K562 (cell line): Measurements from ENCODE around the gene TMEM59. TPM values are rescaled to one million over a fixed set of nuclear protein-coding genes. Genes with fewer than 3 reads are reported as not detected.
A peak's percentile ranks its signal among the peaks of the same experiment; 100 is the strongest.

Source experiments
- ARID1B ChIP-seq: fragments of 450-650 bp; IDR thresholded peaks from 2 replicates; pipeline ENCODE4 v1.6.1; 2016; ENCODE audit warnings: antibody characterized with exemption, mild to moderate bottlenecking, inconsistent platforms
- CHD2 ChIP-seq: IDR thresholded peaks from 2 replicates; pipeline ENCODE4 v1.6.1; 2011; ENCODE audit warnings: low read depth, low read length
- ELF1 ChIP-seq: fragments of 200-800 bp; sonication (Bioruptor generic); IDR thresholded peaks from 2 replicates; pipeline ENCODE4 v1.6.1; 2016; ENCODE audit warnings: missing genetic modification characterization, missing compliant biosample characterization
- EZH2 ChIP-seq: IDR thresholded peaks from 2 replicates; pipeline ENCODE4 v1.6.1; 2012; ENCODE audit warnings: low read depth, mild to moderate bottlenecking, inconsistent platforms, low read length, borderline replicate concordance
- FIP1L1 ChIP-seq: fragments of 200-400 bp; formaldehyde crosslinking; IDR thresholded peaks from 2 replicates; pipeline ENCODE4 v1.6.1; 2018; ENCODE audit warnings: mild to moderate bottlenecking, low read depth, low read length; ENCODE audit not compliant: poor library complexity, severe bottlenecking
- HDAC6 ChIP-seq: IDR thresholded peaks from 2 replicates; pipeline ENCODE4 v1.6.1; 2012; ENCODE audit warnings: low read depth, mild to moderate bottlenecking, control low read depth, inconsistent platforms, low read length, moderate library complexity
- KDM1A ChIP-seq, 2 experiments: fragments of 450-650 bp; IDR thresholded peaks; 2 replicates each; pipeline ENCODE4 v1.6.1; 2016; ENCODE audit warnings: mild to moderate bottlenecking in 2 of 2
- MCM2 ChIP-seq: fragments of 450-650 bp; IDR thresholded peaks from 2 replicates; pipeline ENCODE4 v1.6.1; 2017; ENCODE audit warnings: low read depth, mild to moderate bottlenecking
- MTA2 ChIP-seq: fragments of 450-650 bp; IDR thresholded peaks from 2 replicates; pipeline ENCODE4 v1.6.1; 2016; ENCODE audit warnings: low read depth
- PHF21A ChIP-seq: fragments of 450-650 bp; IDR thresholded peaks from 2 replicates; pipeline ENCODE4 v1.6.1; 2017; ENCODE audit warnings: low read depth, borderline replicate concordance
- PML ChIP-seq: IDR thresholded peaks from 2 replicates; pipeline ENCODE4 v1.6.1; 2012; ENCODE audit warnings: low read length, inconsistent platforms
- POLR2AphosphoS2 ChIP-seq: IDR thresholded peaks from 2 replicates; pipeline ENCODE4 v1.6.1; 2012; ENCODE audit warnings: low read length, improper control_type of control experiment
- RB1 ChIP-seq: fragments of 450-650 bp; IDR thresholded peaks from 2 replicates; pipeline ENCODE4 v1.6.1; 2017; ENCODE audit warnings: low read depth, mild to moderate bottlenecking
- TAL1 ChIP-seq: fragments of 450-650 bp; IDR thresholded peaks from 2 replicates; pipeline ENCODE4 v1.6.1; 2016; ENCODE audit warnings: mild to moderate bottlenecking
- TCF3 ChIP-seq: sonication (generic); formaldehyde crosslinking; IDR thresholded peaks from 2 replicates; pipeline ENCODE4 v1.4.0; 2020; ENCODE audit warnings: mild to moderate bottlenecking, missing genetic modification reagents
- TSC22D4 ChIP-seq: fragments of 450-650 bp; IDR thresholded peaks from 2 replicates; pipeline ENCODE4 v1.6.1; 2016; ENCODE audit warnings: missing genetic modification characterization, missing biosample characterization, control low read depth
- ZFP1 ChIP-seq: fragments of 450-650 bp; formaldehyde crosslinking; IDR thresholded peaks from 2 replicates; pipeline ENCODE4 v1.4.0; 2020; ENCODE audit warnings: mild to moderate bottlenecking, mixed read lengths
- polyA plus RNA-seq, 8 experiments: library from polyadenylated mRNA; depleted of rRNA in 4 of 8; stranded (reverse) in 5 of 8; unstranded in 3 of 8; fragments of >200 nt; fragmentation: Nextera tagmentation in 2 of 8; fragmentation: Illumina TruSeq in 1 of 8; extraction: Ambion mirVana in 2 of 8; extraction: Trizol in 1 of 8; gene quantifications; 2 replicates each; pipeline versions ENCODE4 v1.2.1 to v1.2.3, GENCODE V29; 2011 to 2014; ENCODE audit warnings: inconsistent platforms in 1 of 8, missing spikeins in 1 of 8
- total RNA-seq, 7 experiments: library from RNA; depleted of rRNA in 6 of 7; stranded (reverse); fragments of >200 nt in 6 of 7; fragmentation: Illumina TruSeq in 2 of 7; extraction: Trizol in 2 of 7; gene quantifications; 2 replicates each; pipeline versions ENCODE4 v1.2.1 to v1.2.3, GENCODE V29; 2011 to 2021; ENCODE audit warnings: low replicate concordance in 1 of 7
- TF ChIP-seq, protein P1 (sequence below): fragments of 450-650 bp; IDR thresholded peaks from 2 replicates; pipeline ENCODE4 v1.6.1; 2016; ENCODE audit warnings: antibody characterized with exemption
- TF ChIP-seq, protein P2 (sequence below): fragments of 250-450 bp; sonication (Bioruptor Pico); IDR thresholded peaks from 2 replicates; pipeline ENCODE4 v1.8.0; 2022; ENCODE audit warnings: moderate library complexity, mild to moderate bottlenecking, inconsistent platforms
- TF ChIP-seq, protein P3 (sequence below): fragments of 250-450 bp; sonication (Bioruptor Pico); IDR thresholded peaks from 2 replicates; pipeline ENCODE4 v1.6.1; 2021; ENCODE audit warnings: mild to moderate bottlenecking
- TF ChIP-seq, protein P4 (sequence below): fragments of 250-450 bp; sonication (Bioruptor Pico); IDR thresholded peaks from 2 replicates; pipeline ENCODE4 v1.8.0; 2021; ENCODE audit warnings: mild to moderate bottlenecking, moderate library complexity
- TF ChIP-seq, protein P5 (sequence below): fragments of 450-650 bp; formaldehyde crosslinking; IDR thresholded peaks from 2 replicates; pipeline ENCODE4 v1.4.0; 2020; ENCODE audit warnings: mild to moderate bottlenecking, moderate library complexity
- TF ChIP-seq, protein P6 (sequence below): sonication (generic); formaldehyde crosslinking; IDR thresholded peaks from 2 replicates; pipeline ENCODE4 v1.8.1; 2022; ENCODE audit warnings: missing genetic modification reagents
- TF ChIP-seq, protein P7 (sequence below): fragments of 450-650 bp; formaldehyde crosslinking; IDR thresholded peaks from 2 replicates; pipeline ENCODE4 v1.4.0; 2020; ENCODE audit warnings: mild to moderate bottlenecking, moderate library complexity

Gene TMEM59
- total and polyA plus RNA-seq, 9 of the 15 experiments (the other 6 are each of a cell fraction or from before 2014, with no cell fraction given), result 93.1 to 316 (median 151) TPM

DNA sequence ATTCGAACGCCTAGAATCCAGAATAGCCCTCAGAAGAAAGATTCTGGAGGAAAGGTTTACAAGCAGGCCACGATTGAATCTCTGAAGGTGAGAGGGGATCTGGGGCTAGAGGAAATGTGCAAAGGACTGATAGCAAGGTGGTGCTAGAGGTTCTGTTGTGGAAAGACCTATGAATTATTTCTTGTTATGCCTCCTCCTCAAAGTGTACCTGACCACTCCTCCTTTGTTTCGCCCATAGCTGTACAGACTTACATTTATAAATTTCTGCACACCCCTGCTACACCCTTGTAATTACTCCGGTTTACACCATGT is 1.4 kb upstream of the TMEM59 start (continued):
- TF ChIP-seq, protein P1, sequence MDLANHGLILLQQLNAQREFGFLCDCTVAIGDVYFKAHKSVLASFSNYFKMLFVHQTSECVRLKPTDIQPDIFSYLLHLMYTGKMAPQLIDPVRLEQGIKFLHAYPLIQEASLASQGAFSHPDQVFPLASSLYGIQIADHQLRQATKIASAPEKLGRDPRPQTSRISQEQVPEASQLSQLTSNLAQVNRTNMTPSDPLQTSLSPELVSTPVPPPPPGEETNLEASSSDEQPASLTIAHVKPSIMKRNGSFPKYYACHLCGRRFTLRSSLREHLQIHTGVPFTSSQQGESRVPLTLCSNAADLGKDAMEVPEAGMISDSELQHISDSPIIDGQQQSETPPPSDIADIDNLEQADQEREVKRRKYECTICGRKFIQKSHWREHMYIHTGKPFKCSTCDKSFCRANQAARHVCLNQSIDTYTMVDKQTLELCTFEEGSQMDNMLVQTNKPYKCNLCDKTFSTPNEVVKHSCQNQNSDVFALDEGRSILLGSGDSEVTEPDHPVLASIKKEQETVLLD, result no peak
- TF ChIP-seq, protein P2, sequence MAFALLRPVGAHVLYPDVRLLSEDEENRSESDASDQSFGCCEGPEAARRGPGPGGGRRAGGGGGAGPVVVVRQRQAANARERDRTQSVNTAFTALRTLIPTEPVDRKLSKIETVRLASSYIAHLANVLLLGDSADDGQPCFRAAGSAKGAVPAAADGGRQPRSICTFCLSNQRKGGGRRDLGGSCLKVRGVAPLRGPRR (CRISPR knock-in tag), result no peak
- TF ChIP-seq ARID1B, result peak; percentile 85
- TF ChIP-seq EZH2, result no peak
- no peak for TF ChIP-seq RB1
- no peak for TF ChIP-seq ZFP1 (CRISPR knock-in tag)
- TF ChIP-seq MTA2, result peak; percentile 57; the same call in 1 of the 2 replicates
- TF ChIP-seq, protein P3, sequence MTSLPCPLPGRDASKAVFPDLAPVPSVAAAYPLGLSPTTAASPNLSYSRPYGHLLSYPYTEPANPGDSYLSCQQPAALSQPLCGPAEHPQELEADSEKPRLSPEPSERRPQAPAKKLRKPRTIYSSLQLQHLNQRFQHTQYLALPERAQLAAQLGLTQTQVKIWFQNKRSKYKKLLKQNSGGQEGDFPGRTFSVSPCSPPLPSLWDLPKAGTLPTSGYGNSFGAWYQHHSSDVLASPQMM (CRISPR knock-in tag), result no peak
- TF ChIP-seq, protein P4, sequence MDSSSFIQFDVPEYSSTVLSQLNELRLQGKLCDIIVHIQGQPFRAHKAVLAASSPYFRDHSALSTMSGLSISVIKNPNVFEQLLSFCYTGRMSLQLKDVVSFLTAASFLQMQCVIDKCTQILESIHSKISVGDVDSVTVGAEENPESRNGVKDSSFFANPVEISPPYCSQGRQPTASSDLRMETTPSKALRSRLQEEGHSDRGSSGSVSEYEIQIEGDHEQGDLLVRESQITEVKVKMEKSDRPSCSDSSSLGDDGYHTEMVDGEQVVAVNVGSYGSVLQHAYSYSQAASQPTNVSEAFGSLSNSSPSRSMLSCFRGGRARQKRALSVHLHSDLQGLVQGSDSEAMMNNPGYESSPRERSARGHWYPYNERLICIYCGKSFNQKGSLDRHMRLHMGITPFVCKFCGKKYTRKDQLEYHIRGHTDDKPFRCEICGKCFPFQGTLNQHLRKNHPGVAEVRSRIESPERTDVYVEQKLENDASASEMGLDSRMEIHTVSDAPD (CRISPR knock-in tag), result no peak
- no peak for TF ChIP-seq ELF1 (tag)
- no peak for TF ChIP-seq TSC22D4
- no peak for TF ChIP-seq CHD2
- TF ChIP-seq POLR2AphosphoS2, result no peak
- no peak for TF ChIP-seq MCM2
- TF ChIP-seq, protein P5, sequence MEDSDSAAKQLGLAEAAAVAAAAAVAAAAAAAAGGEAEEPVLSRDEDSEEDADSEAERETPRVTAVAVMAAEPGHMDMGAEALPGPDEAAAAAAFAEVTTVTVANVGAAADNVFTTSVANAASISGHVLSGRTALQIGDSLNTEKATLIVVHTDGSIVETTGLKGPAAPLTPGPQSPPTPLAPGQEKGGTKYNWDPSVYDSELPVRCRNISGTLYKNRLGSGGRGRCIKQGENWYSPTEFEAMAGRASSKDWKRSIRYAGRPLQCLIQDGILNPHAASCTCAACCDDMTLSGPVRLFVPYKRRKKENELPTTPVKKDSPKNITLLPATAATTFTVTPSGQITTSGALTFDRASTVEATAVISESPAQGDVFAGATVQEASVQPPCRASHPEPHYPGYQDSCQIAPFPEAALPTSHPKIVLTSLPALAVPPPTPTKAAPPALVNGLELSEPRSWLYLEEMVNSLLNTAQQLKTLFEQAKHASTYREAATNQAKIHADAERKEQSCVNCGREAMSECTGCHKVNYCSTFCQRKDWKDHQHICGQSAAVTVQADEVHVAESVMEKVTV (CRISPR knock-in tag), result 0 out of 2 replicates have a peak, but pooled peaks have one; percentile 5
- peak; percentile 83 for TF ChIP-seq TAL1
- peak in 1 of 2 experiments; percentile 86 for TF ChIP-seq KDM1A (IDR thresholded peaks at IDR 0.05)
- TF ChIP-seq HDAC6, result no peak
- TF ChIP-seq, protein P6, sequence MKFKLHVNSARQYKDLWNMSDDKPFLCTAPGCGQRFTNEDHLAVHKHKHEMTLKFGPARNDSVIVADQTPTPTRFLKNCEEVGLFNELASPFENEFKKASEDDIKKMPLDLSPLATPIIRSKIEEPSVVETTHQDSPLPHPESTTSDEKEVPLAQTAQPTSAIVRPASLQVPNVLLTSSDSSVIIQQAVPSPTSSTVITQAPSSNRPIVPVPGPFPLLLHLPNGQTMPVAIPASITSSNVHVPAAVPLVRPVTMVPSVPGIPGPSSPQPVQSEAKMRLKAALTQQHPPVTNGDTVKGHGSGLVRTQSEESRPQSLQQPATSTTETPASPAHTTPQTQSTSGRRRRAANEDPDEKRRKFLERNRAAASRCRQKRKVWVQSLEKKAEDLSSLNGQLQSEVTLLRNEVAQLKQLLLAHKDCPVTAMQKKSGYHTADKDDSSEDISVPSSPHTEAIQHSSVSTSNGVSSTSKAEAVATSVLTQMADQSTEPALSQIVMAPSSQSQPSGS (CRISPR knock-in tag), result no peak
- TF ChIP-seq, protein P7, sequence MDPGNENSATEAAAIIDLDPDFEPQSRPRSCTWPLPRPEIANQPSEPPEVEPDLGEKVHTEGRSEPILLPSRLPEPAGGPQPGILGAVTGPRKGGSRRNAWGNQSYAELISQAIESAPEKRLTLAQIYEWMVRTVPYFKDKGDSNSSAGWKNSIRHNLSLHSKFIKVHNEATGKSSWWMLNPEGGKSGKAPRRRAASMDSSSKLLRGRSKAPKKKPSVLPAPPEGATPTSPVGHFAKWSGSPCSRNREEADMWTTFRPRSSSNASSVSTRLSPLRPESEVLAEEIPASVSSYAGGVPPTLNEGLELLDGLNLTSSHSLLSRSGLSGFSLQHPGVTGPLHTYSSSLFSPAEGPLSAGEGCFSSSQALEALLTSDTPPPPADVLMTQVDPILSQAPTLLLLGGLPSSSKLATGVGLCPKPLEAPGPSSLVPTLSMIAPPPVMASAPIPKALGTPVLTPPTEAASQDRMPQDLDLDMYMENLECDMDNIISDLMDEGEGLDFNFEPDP, result no peak
- TF ChIP-seq FIP1L1, result no peak
- no peak for TF ChIP-seq PHF21A
- TF ChIP-seq PML, result peak; percentile 37; the same call in 1 of the 2 replicates
- TF ChIP-seq TCF3 (CRISPR knock-in tag), result peak; percentile 85
